GM12872 (cell line): ENCODE results near the gene IFFO2.

ENCODE experiments used
- CTCF ChIP-seq: IDR thresholded peaks from 3 replicates; pipeline ENCODE4 v1.5.1; 2011; ENCODE audit warnings: low read depth, mild to moderate bottlenecking, low read length, moderate library complexity; ENCODE audit not compliant: insufficient read depth

The IFFO2 gene

DNA sequence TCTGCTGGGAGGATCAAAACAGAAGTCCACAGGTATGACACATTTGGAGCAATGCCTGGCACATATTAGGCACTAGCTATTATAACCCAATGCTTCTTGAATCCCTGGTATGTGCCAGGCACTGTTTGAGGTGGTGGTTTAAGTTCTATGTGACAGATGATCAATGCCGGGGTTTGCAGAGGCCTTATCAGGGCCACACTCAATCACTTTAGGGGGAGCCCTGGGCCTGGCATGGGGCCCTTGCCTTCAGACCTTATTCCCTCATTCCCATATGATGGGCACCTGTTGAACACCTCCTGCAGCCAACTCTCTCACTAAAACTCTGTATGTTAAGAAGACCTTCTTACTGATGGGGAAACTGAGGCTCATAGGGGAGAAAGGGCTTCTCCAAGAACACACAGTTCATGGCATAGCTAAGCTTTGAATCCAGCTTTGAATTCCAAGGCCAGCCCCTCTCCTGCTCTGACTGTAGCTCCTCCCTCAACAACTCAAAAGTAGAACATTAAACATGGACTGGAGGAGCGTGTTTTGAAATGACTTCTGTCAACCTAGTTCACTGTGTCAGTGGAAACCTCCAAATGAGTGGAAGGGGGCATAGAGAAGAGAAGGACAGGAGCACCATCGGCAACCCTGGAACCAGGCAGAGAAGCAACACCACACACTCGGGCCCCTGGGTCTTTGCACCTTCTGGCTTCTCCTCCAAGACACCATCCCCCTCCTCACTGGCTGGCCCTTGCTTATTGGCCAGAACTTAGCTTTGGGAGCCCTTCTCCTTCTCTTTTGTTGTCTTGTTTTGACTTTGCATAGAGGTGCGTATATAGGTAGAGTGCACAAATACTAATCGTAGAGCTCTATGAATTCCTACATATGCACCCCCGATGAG lies 6.6 kb upstream of the IFFO2 start:
- no peak for TF ChIP-seq CTCF

DNA sequence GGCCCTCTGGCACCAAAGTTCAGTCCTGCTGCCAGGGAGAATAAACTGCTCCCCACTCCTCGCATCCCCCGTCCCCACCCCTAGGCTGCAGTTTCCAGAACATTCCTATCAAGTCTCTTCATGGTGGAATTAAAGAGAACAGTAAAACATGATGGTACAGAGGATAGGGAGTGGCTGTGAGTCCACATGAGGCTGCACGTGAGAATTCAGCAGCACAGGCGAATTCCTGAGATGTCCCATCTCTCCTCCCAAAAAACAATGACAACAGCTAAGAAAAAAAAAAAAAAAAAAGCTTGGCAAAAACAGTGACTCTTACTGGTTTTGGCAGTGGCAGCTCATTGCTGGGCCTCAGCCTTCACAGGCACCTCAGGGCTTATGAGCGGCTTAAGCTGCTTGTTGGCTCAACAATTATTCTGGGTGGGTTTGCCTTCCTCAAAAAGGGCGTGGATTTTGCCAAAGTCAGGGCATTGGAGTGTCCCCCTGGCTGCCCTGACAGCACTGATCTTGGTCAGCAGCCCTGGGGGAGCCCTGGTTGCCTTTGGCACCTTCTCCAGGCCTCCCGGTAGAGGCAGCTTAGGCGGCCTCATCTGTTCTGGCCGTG lies 5.7 kb upstream of the IFFO2 start:
- no peak for TF ChIP-seq CTCF

GRCh38 chr1:18960821-18961220 lies 4.3 kb upstream of the IFFO2 start:
- no peak for TF ChIP-seq CTCF

- TF ChIP-seq CTCF = no peak
Observed at GRCh38 chr1:18960409-18960808, 3.9 kb upstream of the IFFO2 start.

DNA sequence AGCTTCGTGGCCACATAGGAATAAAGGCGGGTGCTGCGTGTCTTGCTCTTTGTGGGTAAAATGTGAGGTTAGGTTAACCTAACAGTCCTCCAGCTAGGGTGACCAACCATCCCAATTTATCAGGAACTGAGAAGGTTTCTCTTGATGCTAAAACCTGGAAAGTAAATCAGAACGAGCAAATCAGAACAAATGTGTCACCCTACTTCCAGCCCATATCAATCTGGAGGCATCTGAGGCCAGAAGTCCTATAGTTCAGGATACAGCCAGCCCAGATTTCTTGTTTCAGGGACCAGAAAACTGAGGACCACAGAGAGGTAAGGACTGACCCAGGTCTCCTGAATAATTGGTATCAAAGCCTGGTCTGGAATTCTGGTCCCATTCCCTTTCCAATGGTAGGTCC lies 3.1 kb upstream of the IFFO2 start:
- no peak for TF ChIP-seq CTCF

DNA sequence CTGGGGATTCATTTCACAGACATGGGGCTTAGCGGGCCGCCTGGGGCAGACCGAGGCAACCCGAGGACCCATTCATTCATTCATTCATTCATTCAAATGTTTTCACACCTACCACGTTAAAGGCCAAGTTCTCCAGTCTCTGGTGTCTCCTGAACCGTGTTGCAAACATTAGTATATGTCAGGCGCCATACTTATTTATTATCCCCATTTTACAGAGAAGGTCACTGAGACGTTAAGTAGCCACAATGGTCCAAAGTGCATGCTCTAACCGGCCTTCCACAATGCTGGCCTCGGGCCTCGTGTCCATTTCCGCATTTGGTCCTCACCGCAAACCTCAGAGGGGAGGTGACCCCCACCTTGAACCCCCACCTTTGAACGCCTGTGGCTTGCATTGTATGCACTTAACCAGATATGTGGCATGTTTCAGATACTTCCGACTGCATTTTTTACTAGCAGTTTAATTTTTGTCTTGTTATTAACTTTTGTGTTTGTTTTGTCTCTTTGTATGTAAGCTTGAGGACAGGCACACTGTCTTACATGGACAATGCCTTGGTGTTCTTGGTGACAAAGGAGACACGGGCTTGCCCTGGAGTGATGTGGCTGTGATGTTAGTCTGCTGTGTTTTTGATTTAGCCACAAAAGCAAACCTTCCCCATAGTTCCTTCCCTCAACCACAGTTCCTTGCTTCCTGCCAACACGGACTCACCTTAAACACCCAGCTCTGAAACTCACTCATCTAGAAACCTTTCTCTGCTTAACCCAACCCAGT lies 1.2 kb upstream of the IFFO2 start:
- no peak for TF ChIP-seq CTCF

- TF ChIP-seq CTCF = no peak
Observed at GRCh38 chr1:18957136-18957521, 653 bp upstream of the IFFO2 start.
